HG02642 (cell line): Measurements from ENCODE around the gene F13A1.

ENCODE experiments used
- ATAC-seq: cut with Tn5 transposase; IDR thresholded peaks from one replicate; pipeline ENCODE4 v1.9.1; 2021; ENCODE audit warnings: mild to moderate bottlenecking; ENCODE audit not compliant: unreplicated experiment, poor library complexity

Gene F13A1

DNA sequence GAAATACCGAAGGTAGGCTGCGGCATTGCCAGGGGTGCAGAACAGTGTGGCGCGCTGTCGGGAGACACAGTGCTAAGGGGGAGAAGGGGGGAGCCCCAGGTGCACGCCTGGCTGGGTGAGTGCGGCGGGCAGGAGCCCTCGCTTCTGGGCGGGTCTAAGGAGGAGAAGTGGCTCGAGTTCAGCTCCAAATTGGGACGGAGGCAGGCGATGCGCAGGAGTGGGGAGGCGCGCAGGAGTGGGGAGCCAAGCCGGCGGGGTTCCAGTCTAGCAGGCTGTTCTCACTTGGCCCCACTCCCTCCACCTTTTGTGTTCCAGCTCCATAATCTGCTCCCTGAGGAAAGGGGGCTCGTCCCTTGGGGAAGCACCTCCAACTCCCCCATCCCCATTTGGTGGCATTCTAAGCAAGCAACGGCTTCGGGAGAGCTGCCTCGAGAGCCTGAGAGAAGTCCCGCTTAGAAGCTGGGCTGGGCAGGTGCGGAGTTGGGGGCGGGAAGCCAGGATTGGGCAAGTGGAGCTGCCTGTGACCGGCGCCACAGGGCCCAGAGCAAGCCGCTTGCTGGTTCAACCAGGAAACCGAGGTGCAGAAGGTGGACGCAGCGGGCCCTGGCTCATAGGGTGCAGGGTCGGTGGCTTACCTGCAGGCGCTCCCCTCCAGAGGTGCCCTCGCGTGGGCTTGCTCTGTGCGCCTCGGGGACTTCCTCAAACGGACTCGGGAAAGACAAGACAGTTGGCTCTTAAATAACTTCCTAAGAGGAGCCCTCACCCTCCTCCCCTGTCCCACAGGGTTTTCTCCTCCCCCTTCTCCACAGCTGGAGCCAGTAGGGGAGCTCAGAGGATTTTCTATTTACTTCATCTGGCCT, at the start of gene F13A1:
F13A1 (minus strand) TSS at position 711 of the 860 bp plus-strand sequence. CDS start 1,998 bp downstream, outside the sequence.
- ATAC-seq = peak; percentile 45

DNA sequence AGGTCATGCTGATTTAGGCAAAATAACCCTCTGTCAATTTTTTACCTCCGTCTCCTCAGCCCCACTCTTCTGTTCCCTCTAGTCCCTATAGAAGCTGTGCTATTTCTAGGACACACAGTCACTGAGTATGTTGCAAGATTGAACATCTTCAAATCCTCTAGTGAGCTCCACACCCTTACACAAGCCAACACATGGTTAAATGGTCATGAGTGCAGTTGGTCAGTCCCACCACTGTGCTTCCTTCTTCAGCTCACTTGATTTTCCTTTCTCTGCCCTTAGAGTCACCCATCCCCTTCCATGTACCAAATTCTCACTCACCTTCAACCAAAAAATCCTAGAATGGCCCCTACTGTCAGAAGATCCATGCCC, 48.2 kb upstream of the F13A1 start:
- no peak for ATAC-seq

DNA sequence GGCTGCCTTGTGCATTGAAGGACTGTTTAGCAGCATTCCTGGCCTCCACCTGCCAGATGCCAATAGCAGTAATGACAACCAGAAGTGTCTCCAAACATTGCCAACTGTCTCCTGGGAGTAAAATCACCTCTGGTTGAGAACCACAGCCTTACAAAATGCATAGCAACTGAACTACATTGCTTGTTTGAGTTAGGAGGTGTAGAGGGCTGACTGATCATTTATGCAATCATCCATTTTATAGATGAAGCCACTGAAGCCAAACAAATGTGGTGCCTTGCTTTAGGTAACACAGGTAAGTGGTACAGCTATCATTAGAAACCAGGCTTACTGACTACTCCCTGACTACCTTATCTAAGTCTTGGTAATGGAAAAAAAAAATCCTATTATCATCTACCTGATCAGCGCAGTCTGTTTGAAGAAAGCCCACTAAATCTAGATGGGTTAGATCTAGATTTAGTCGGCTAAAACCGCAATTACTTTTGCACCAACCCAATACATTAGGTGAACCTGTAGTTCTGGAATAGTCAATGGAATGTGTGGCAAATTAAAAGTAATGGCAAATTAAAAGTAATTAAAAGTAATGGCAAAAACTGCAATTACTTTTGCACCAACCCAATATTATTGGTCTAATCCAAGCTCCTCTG, 47.7 kb upstream of the F13A1 start:
- no peak for ATAC-seq

DNA sequence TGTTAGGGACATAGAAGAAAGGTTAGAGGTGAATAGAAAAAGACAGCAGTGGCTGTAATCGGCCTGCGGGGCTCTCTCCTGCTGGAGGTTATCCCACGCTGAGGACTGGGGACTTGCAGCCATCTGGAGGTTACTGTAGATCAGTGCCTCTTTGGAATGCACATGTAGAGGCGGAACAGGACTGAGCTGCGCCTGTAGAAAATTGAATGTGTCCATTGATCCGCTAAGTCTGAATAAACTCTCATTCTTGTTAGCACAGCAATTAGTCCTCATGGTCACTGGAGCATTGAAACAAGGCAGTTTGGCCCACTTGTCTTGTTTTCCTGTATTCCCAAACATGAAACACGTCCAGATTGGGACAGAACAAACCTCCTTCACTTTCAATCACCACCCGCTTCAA, 46.3 kb upstream of the F13A1 start:
- ATAC-seq = no peak

DNA sequence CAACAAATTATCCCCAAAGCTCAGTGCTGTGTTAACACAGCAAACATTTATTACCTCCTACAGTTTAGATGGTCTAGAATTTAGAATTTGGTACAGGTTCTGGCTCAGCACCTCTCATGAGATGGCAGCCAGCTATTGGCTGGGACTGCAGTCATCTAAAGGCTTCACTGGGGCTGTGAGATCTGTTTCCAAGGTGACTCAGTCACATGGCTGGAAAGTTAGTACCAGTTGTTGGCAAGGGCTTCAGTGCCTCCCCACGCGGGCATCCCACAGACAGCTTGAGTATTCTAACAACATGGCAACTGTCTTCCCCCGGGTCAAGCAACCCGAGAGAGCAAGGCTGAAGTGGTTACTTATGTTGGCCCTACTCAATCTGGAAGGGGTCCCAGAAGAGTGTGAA, 44.8 kb upstream of the F13A1 start:
- ATAC-seq = no peak

DNA sequence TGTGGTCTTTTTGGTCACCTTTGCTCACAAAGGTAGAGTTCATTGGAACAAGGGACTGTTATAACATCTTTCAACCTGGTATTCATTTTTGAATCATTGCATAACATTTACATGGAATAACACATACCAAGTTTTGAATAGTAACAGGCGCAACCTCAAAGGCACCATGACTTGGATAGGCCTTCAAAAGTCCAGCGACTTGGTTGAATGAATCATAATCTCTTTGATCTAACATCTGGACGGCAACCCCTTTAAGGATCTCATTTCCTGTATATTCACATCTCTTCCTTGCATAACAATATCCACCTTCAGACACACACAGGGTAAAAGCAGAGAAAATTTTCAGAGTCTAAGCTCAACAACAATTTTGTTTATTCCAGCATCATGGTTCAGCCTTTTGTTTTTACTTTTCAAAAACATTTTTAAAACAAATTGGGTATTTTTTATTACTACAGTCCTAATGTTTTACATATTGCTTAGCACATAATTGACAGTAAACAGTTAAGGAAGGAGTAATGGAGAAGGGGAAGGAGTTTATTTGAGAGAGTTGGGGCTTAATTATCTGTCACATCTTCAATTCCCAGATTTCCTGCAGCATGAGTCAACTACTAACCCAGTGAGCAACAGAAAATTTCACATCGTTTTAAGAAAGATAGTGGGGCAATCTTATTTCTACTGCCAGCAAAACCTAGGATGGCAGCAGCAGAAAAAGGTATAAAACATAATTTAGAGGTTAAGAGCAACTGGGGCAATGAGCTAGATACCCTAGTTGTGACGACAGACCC, 41.8 kb upstream of the F13A1 start:
- no peak for ATAC-seq

DNA sequence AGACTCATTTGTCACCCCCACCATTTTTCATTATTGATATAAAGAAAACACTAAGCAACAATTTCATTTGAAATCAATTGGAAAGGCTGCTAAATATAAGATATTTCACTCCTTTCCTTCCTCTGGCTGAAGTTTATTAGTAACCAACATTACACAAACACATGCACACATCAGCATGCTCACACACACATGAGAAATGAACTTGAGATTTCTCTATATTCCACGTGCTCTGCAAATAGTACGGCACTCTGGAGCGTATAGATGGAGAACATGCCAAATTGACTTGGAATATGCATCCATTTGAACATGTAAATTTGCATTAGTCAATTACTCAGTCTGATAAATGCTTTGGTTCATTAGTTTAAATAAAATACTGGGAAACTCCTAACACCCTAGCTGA, 37.1 kb upstream of the F13A1 start:
- ATAC-seq = no peak

DNA sequence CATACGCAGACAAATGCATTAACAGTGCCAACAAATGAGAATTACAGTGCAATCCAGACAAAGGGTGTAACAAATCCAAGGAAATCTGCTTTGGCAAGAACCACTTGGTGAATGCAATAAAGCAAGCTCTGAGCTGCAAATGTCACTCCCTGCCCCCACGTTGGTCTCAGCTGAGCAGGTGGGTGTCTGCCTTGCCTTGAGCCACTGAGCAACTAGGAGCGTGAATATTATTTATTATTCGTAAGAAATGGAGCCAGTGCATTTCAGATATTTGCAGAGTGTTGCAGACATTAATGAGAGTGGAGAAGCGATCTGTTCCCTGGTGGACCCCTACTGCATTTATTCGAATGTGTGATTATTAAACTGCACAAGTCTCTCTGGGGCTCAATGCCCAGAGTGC, 36.6 kb upstream of the F13A1 start:
- no peak for ATAC-seq

DNA sequence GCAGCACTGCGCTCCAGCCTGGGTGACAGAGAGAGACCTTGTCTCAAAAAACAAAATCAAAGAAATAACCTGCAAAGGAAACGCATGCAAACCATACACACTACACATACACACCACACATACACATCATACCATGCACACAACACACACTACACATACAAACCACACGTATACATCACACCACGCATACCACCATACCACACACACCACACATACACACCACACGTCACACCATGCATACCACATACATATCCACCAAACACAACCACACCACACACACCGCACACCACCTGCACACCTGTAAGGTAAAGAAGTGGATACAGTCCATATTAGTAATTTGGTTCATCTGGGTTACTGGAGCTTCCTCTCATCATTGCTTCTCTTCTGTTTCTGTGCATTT, 32.3 kb upstream of the F13A1 start:
- ATAC-seq = no peak

DNA sequence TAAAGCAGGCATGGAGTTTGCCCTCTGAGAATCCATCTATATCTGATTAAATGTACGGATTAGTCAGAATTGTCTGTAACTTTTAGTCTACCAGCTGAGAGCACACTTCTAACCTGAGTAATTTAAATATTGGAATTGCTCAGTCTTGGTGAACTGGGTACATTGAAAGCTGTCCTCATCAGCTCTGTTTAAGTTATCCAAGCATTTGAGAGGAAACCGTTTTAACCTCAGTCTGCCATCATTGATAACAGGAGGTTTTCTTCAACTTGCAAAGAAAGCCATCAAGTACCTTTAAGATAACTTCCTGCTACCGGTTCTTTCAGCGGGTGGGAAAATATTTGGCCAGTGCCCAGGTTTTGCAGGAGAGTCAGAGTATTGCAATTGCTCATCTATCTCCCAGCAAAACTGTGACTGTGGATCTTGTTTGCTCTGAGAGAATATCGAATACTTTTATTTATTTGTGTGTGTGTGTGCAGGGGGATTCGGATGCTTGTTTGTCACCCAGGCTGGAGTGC, 31.1 kb upstream of the F13A1 start:
- no peak for ATAC-seq

DNA sequence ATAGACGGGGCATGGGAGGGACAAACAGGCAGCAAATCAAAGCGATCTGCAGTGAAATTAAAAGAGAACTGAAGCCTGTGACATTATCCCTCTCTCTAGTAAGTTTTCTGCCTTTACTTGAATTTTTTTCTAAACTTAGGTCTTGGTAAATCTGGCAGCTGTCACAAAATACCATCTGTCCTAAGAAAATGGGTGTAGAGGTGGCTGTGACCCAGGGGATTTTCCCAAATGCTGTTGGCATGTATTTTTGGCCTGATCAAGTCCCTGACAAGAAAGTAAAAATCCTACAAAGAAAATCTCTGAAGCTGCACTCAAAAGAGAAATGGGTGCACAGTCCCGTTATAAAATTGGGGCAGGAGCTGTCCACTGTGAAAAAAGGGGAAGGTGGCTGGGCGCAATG, 30.2 kb upstream of the F13A1 start:
- ATAC-seq = no peak

DNA sequence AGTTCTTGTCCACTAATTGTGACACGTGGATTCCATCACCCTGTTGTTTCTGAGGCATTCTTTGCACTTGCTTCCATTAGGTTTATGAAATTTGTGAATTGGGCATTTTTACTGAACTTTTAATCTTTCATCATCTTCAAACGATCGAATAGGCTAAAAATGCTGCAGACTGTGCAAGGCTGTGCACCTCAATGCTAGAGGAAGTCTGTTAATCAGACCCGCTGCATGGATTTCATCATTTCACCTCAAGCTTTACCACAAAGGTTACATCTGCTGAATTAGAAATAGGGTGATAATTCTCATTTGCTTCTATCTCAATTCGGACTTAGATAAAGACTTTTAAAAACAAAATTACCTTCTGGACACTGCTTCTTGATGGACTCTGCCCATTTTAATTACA, 27.8 kb upstream of the F13A1 start:
- ATAC-seq = no peak

DNA sequence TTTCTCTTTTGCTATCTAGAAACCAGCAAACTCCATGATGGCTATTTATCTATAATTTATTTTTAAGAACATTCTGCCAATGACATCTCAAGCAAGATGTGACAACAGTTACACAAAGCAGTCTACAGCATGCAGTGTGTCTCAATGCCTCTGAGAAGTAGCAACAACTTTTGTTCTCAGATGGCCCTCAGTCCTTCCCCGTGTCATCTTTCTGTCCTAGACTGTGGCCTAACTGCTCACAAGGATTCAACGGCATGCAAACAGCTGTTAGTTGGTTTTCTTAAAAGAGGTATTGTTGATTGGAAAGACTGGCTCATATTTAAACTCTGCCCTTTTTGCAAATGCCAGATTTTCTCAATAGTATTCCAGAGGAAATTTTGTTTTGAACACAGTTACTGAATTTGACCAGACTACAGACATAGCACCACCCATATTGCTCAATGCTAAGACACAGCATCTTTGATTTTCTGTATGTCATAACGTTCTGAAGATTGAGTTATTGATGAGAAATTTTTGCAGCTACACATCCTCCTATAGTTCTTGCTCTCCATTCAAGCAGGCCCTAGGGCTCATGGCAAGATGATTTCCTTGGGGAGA, 26.1 kb upstream of the F13A1 start:
- no peak for ATAC-seq

DNA sequence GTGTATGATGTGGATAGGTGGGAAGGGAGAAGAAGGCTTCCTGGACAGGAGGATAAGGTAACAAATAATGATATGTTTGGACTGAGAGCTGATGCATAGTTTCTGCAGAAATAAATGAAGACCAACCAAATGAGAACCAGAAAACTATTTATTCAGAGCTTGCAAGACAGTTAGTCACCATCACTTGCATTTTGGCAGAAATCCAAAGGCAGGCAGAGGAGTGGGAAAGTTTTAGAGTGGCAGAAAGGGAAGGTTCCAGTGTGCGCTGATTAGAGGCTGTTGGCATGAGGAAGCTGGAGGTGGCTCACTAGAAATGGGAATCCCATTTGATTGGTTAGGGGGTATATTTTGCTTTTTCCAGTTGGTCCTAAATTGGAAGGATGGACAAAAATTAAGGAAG, 13.0 kb upstream of the F13A1 start:
- no peak for ATAC-seq

DNA sequence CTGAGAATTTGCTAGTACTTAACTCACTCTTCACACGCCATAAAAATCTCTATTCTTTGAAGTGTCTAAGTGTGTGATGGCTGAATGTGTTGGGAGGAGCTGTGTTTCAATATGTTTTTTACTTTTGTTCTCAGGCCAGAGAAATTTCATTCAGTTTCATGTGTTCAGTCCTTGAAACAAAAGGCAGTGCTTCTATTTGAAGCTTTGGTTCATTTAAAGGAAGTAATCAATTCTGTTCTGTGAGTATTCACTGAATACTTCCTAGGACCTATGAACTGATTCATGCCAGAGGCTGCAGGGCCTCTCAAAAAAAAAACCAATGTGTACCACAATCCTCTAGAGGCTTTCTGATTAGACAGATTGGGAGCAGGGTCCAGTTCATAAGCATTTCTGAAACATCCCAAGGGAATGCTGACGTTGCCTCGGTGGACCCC, 12.4 kb upstream of the F13A1 start:
- ATAC-seq = peak; percentile 29

DNA sequence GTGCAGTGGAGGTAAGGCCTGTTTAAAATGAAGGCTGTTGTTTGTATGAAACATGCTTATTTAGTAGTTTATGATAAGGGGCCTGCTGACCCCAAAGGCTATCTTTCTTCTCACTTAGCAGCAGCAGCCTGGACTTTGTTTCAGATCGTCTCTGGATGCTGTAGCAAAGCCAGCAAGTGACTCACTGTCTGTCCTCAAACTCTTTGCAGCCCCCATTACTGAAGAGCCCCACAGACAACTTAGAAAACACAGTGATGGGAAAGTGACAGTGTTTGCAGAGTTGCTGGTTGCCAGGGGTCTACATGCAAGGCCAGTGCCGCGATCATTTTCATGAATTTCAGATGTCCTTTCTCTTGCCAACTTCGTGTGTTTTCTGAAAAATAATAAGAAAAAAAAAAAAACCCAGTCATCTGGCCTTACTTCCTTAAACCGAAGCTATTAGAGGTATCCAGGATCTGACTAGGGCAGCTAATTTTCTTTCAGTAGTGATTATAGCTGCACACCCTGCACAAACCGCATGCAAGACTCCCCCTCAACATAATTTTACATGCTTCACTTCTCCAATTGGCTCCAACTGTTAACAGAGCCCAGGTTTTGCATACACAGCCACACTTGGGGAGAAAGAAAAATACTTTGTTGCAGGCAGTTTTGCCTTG, 11.6 kb upstream of the F13A1 start:
- peak; percentile 60 for ATAC-seq

DNA sequence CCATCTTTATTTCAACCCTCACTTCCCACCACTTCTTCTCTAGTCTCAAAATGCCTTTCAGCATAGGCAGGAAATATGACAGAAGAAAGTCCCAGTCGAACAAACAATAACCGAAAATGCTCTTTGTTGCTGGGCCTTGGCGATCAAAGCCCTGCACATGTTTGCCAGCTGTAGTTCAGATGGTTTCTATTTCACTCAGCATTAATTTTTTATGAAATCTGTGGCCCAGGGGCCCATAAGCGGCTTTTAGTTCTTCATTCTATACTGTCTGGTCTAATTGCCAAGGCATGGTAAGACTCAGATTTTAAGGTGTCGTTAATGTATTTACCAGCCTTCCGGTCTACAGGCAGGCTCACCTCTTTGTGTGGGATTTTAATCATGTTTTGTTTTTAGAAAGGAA, 10.9 kb upstream of the F13A1 start:
- peak; percentile 75 for ATAC-seq

DNA sequence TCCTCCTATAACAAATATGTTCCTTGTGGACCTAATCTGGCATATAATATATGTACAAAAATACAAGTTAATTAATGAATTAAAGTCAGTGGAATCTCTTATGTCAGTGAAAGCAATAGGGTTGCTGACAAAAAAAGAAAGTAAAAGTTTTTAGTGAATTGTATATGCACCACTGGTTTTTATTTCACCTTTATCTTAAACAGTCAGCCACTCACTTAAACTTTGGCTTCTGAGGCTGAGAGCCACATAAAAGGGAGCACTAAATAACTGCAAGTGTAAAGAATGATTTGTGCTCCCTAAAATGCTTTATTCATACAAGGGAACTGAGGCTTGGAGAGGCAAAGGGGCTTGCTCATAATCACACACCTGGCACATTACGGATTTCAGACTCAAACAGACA, 9.9 kb upstream of the F13A1 start:
- ATAC-seq = no peak

DNA sequence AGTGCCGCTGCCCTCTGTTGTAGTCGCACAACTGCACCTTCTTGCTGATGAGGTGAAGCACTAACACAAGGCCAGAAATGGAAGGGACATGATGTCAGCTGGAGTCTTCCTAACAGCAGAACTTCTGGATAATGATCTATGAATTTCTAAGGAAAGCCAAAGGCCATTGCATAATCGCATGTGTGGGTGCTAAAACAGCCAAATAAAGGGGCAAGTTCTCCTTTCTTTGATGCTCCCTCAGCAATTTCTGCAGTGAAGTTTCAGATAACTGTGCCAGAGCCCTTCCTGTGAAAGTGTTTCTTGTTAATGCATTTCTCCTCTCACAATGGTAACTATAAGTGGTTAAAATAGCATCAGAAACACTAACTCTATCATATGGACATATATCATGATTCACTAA, 8.0 kb upstream of the F13A1 start:
- no peak for ATAC-seq

DNA sequence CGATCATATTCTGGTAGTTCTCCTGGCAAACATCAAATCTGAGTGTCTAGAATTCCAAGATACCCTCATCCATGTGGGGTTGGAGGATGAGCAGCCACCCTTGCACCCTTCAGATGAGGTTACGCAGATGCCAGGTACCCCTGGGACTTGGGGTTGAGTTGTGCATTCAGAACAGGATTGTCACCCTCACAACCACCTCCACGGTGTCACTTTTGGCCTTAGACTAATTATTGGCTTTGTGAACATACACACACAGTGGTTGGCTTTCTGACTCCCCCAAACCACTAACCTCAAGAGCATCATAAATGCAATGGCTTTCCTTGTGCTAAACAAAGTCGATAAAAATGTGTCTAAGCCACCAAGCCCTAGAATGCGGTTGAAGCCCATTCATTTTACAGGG, 2.9 kb upstream of the F13A1 start:
- no peak for ATAC-seq
